ENCODE results near the gene RABL6. TPM values are rescaled to one million over a fixed set of nuclear protein-coding genes. Genes with fewer than 3 reads are reported as not detected.

Gene RABL6
- polyA plus RNA-seq, 1 experiment: 35.4 TPM

- Histone ChIP-seq H3K27ac (ENCODE audit: low read depth, low read length) (no peak overlapping the region), H3K4me3 (ENCODE audit: low read depth, low read length) (no peak overlapping the region), H3K9me3 (ENCODE audit: control insufficient read depth, insufficient read depth, low read length) (no peaks in the 10 kb centered on the region), H3K27me3 (ENCODE audit: control insufficient read depth, insufficient read depth, low read length) (no peaks in the 10 kb centered on the region)
- ChIA-PET POLR2A (no interaction called here), CTCF (interaction anchor here (2.5 kb wide), 1 partner anchor 14 kb away, joined by 6 read pairs; the partner anchor contains the start of gene AJM1)
- DNase-seq (ENCODE audit: low read depth, low spot score): no peak
- no peak for TF ChIP-seq CTCF (IDR thresholded peaks at IDR 0.05; ENCODE audit: low read depth, low read length)
Observed at GRCh38 chr9:136827794-136828473, 20.2 kb downstream of the RABL6 start.

GRCh38 chr9:136828474-136829140 is 20.9 kb downstream of the RABL6 start:
- TF ChIP-seq CTCF (IDR thresholded peaks at IDR 0.05; ENCODE audit: low read depth, low read length): no peak
- POLR2A ChIA-PET: no interaction called here
- CTCF ChIA-PET: interaction anchor here (2.5 kb wide), 1 partner anchor 13 kb away, joined by 6 read pairs; the partner anchor contains the start of gene AJM1
- Histone ChIP-seq H3K27ac (ENCODE audit: low read depth, low read length) (no peak overlapping the region), H3K9me3 (ENCODE audit: control insufficient read depth, insufficient read depth, low read length) (no peaks in the 10 kb centered on the region), H3K4me3 (ENCODE audit: low read depth, low read length) (no peak overlapping the region), H3K27me3 (ENCODE audit: control insufficient read depth, insufficient read depth, low read length) (no peaks in the 10 kb centered on the region)
- no peak for DNase-seq (ENCODE audit: low read depth, low spot score)

- CTCF ChIA-PET: interaction anchor here (2.5 kb wide), 1 partner anchor 13 kb away, joined by 6 read pairs; the partner anchor contains the start of gene AJM1
- H3K4me3 ChIP-seq (ENCODE audit: low read depth, low read length): no peak overlapping the region
- no peaks in the 10 kb centered on the region for H3K9me3 ChIP-seq (ENCODE audit: control insufficient read depth, insufficient read depth, low read length)
- H3K27ac ChIP-seq (ENCODE audit: low read depth, low read length): no peak overlapping the region
- no peaks in the 10 kb centered on the region for H3K27me3 ChIP-seq (ENCODE audit: control insufficient read depth, insufficient read depth, low read length)
- POLR2A ChIA-PET: no interaction called here
- no peak for DNase-seq (ENCODE audit: low read depth, low spot score)
- no peak for TF ChIP-seq CTCF (IDR thresholded peaks at IDR 0.05; ENCODE audit: low read depth, low read length)
Observed at GRCh38 chr9:136829412-136829811, 21.7 kb downstream of the RABL6 start.

GRCh38 chr9:136829981-136830885 is 22.5 kb downstream of the RABL6 start:
- ChIA-PET POLR2A (no interaction called here), CTCF (interaction anchor here (2.5 kb wide), 1 partner anchor 12 kb away, joined by 6 read pairs; the partner anchor contains the start of gene AJM1)
- no peak for TF ChIP-seq CTCF (IDR thresholded peaks at IDR 0.05; ENCODE audit: low read depth, low read length)
- Histone ChIP-seq H3K4me3 (ENCODE audit: low read depth, low read length) (no peak overlapping the region), H3K9me3 (ENCODE audit: control insufficient read depth, insufficient read depth, low read length) (no peaks in the 10 kb centered on the region), H3K27me3 (ENCODE audit: control insufficient read depth, insufficient read depth, low read length) (no peaks in the 10 kb centered on the region), H3K27ac (ENCODE audit: low read depth, low read length) (no peak overlapping the region)
- no peak for DNase-seq (ENCODE audit: low read depth, low spot score)
